Neuron (in vitro differentiated cells): ENCODE results near the gene CHI3L2.
"Not testable (repeated sequence)": the region's sequence is repeated elsewhere in the genome, so short reads cannot be mapped to it uniquely, and the experiment has no call there.

Source experiments
- H2AFZ ChIP-seq: one replicate; pipeline ENCODE4 v1.6.1; 2013; ENCODE audit warnings: low read depth, mild to moderate bottlenecking, inconsistent platforms, low read length, moderate library complexity
- H3K27me3 ChIP-seq: one replicate; pipeline ENCODE4 v1.6.1; 2013; ENCODE audit warnings: low read length; ENCODE audit not compliant: insufficient read depth
- H3K36me3 ChIP-seq: one replicate; pipeline ENCODE4 v1.6.1; 2013; ENCODE audit warnings: low read length; ENCODE audit not compliant: insufficient read depth
- H3K4me1 ChIP-seq: one replicate; pipeline ENCODE4 v1.6.1; 2013; ENCODE audit warnings: low read length; ENCODE audit not compliant: insufficient read depth
- H3K4me3 ChIP-seq: 2 replicates; pipeline ENCODE4 v1.5.1; 2013; ENCODE audit warnings: mild to moderate bottlenecking, low read length, moderate library complexity
- H3K9me3 ChIP-seq: one replicate; pipeline ENCODE4 v1.6.1; 2013; ENCODE audit warnings: low read length

The CHI3L2 gene

GRCh38 chr1:111205714-111206050 lies 21.8 kb upstream of the CHI3L2 start:
- no peaks in the 10 kb centered on the region for H3K27me3 ChIP-seq
- no peaks in the 10 kb centered on the region for H3K9me3 ChIP-seq
- no peaks in the 10 kb centered on the region for H3K4me1 ChIP-seq

DNA sequence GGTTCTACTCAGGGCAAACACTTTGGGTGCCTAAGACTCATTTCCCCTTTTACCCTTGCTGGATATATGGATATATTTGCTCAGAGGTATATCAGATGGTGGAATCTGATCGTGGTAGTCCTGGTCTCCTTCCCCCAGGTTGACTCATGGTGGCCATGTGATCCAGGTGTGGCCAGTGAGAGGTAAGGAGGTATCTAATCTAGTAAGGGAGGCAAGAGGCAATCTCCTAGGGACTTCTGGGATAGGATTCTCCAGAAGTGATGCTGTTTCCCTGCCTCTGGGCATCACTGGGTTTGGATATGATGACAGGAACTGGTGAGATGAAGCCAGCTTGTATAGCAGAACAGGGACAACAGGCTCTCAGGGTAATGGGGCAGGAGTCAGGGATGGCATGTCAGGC lies 18.6 kb upstream of the CHI3L2 start:
- Histone ChIP-seq H3K4me3 (no peak overlapping the region), H3K4me1 (no peaks in the 10 kb centered on the region), H3K27me3 (no peaks in the 10 kb centered on the region), H2AFZ (no peak overlapping the region), H3K36me3 (no peaks in the 10 kb centered on the region), H3K9me3 (no peaks in the 10 kb centered on the region)

More at GRCh38 chr1:111205714-111206050, 21.8 kb upstream of the CHI3L2 start:
- H3K36me3 ChIP-seq = no peaks in the 10 kb centered on the region
- no peak overlapping the region for H3K4me3 ChIP-seq
- no peak overlapping the region for H2AFZ ChIP-seq

- no peaks in the 10 kb centered on the region for H3K27me3 ChIP-seq
- no peaks in the 10 kb centered on the region for H3K36me3 ChIP-seq
- H3K4me3 ChIP-seq = no peak overlapping the region
- H3K9me3 ChIP-seq = no peaks in the 10 kb centered on the region
- no peak overlapping the region for H2AFZ ChIP-seq
- H3K4me1 ChIP-seq = no peaks in the 10 kb centered on the region
These were observed 17.9 kb upstream of the CHI3L2 start for GRCh38 chr1:111209622-111210021.

DNA sequence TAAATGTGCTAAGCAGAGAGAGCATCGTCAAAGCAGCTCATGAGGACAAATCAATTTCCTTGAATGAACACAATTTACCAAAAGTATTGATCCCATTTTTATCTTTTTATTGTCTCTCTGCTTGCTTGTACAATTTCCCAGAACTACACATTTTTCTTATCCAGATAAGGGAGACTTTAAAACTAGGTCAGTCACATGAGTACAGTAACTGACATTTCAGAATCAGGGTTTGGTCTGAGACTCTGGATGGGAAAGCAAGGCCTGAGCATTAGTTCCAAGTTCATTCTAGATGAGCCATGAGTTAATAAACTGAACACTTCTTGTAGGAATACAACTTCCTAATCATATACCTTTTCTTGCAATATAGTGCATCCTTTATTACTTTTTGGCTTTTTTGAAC lies 15.6 kb upstream of the CHI3L2 start:
- Histone ChIP-seq H3K9me3 (no peaks in the 10 kb centered on the region), H3K4me1 (no peaks in the 10 kb centered on the region), H3K27me3 (no peaks in the 10 kb centered on the region), H2AFZ (no peak overlapping the region), H3K4me3 (no peak overlapping the region), H3K36me3 (no peaks in the 10 kb centered on the region)

DNA sequence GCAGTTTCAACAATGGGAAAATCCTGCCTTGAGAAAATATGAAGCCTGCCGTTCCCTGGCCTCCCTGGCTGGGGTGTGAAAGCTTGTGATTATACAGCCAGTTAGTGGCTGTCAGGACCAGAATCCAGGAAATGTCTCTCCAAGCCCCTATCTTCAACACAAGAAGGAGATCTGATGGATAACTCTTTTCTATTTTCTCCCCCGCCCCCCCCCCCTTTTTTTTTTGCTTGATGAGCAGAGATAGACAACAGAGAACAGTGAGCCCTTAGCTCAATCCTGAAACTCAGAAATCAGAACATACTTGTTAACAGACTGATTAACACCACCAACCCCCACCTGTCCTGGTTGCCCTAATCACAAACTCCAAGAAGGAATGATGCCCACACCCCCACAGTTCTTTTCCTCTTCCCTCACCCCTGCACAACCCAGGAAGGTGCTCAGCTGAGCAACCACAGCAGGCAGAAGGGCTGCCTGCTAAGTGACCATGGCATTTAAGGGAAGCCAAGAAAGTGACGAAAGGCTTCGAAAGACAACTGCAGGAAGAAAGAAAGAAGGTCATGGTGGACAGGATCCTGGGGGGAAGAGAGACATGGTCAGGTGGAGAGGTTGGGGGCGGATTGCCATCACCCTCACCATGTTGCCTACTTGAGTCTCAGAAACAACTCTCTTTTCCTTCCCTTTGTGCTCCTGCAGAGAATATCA lies 14.7 kb upstream of the CHI3L2 start:
- H3K4me1 ChIP-seq = no peaks in the 10 kb centered on the region
- H2AFZ ChIP-seq = no peak overlapping the region

GRCh38 chr1:111213412-111213811 lies 14.1 kb upstream of the CHI3L2 start:
- Histone ChIP-seq H3K36me3 (no peaks in the 10 kb centered on the region), H3K9me3 (no peaks in the 10 kb centered on the region), H3K27me3 (no peaks in the 10 kb centered on the region), H3K4me3 (no peak overlapping the region), H2AFZ (no peak overlapping the region), H3K4me1 (no peaks in the 10 kb centered on the region)

More for the DNA sequence above, 14.7 kb upstream of the CHI3L2 start:
- Histone ChIP-seq H3K9me3 (no peaks in the 10 kb centered on the region), H3K36me3 (no peaks in the 10 kb centered on the region), H3K27me3 (no peaks in the 10 kb centered on the region), H3K4me3 (no peak overlapping the region)

GRCh38 chr1:111214074-111214801 lies 13.3 kb upstream of the CHI3L2 start:
- H3K36me3 ChIP-seq = no peaks in the 10 kb centered on the region
- no peaks in the 10 kb centered on the region for H3K27me3 ChIP-seq
- no peak overlapping the region for H3K4me3 ChIP-seq
- H2AFZ ChIP-seq = no peak overlapping the region
- no peaks in the 10 kb centered on the region for H3K9me3 ChIP-seq
- peaks cover 3% of the 10 kb centered on the region for H3K4me1 ChIP-seq

GRCh38 chr1:111214884-111215283 lies 12.6 kb upstream of the CHI3L2 start:
- no peaks in the 10 kb centered on the region for H3K27me3 ChIP-seq
- no peaks in the 10 kb centered on the region for H3K36me3 ChIP-seq
- no peak overlapping the region for H3K4me3 ChIP-seq
- no peaks in the 10 kb centered on the region for H3K9me3 ChIP-seq
- H2AFZ ChIP-seq = no peak overlapping the region
- peaks cover 9% of the 10 kb centered on the region for H3K4me1 ChIP-seq

- not testable (repeated sequence) for H3K9me3 ChIP-seq, H3K27me3 ChIP-seq, H3K36me3 ChIP-seq, H3K4me3 ChIP-seq, H2AFZ ChIP-seq
- peaks cover 13% of the 10 kb centered on the region for H3K4me1 ChIP-seq
These were observed 12.2 kb upstream of the CHI3L2 start for GRCh38 chr1:111215285-111215684.

GRCh38 chr1:111216751-111217150 lies 10.8 kb upstream of the CHI3L2 start:
- Histone ChIP-seq H3K9me3 (no peaks in the 10 kb centered on the region), H3K27me3 (no peaks in the 10 kb centered on the region), H3K4me3 (no peak overlapping the region), H3K4me1 (peaks cover 13% of the 10 kb centered on the region), H3K36me3 (no peaks in the 10 kb centered on the region), H2AFZ (no peak overlapping the region)

DNA sequence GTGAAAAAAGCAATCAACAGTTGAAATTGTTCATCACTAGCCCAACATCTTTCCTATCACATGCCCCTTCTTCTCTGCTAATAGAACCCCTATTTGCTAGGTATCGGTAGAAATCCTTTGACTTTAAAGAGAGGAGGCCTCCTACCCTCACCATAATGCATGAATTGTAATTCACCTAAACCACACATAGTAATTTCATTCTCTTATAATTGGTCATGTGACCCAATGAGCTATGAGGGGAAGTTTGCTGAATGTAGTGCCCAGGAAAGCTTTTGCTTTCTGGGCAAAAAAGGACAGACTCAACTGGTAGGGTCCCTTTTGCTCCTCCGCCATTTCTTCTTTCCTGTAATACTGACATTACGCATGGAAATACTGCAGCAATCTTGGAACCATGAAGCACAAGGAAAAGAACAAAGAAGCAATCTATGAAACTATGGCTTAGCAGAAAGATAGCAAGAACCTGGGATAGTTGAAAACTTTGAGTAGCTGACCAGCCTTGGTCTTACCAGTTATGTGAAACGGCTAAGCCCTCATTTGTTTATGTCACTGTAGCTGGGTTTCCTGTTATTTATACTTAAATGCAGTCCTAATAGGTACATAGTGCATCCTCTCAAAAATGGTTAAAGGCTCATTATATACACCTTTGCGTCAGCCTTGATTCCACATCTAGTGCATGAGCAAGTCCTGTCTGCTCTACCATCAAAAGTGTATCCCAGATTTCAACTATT lies 10.2 kb upstream of the CHI3L2 start:
- Histone ChIP-seq H2AFZ (no peak overlapping the region), H3K36me3 (no peaks in the 10 kb centered on the region), H3K4me3 (no peak overlapping the region), H3K4me1 (peaks cover 13% of the 10 kb centered on the region), H3K9me3 (no peaks in the 10 kb centered on the region), H3K27me3 (no peaks in the 10 kb centered on the region)

- H3K27me3 ChIP-seq = no peaks in the 10 kb centered on the region
- H2AFZ ChIP-seq = peak overlapping the region; percentile 59
- H3K4me1 ChIP-seq = peaks cover 13% of the 10 kb centered on the region
- H3K9me3 ChIP-seq = no peaks in the 10 kb centered on the region
- no peaks in the 10 kb centered on the region for H3K36me3 ChIP-seq
- H3K4me3 ChIP-seq = no peak overlapping the region
These were observed 8.6 kb upstream of the CHI3L2 start for GRCh38 chr1:111218701-111219556.
